GM21619 (cell line): ENCODE results near the gene C16orf92.

ENCODE experiments used
- ATAC-seq: cut with Tn5 transposase; IDR thresholded peaks from one replicate; pipeline ENCODE4 v1.9.1; 2021; ENCODE audit not compliant: unreplicated experiment

C16orf92 gene

GRCh38 chr16:29988346-29989075, 34.5 kb upstream of the C16orf92 start:
- ATAC-seq = no peak

- no peak for ATAC-seq
Observed at GRCh38 chr16:29989111-29989858, 33.7 kb upstream of the C16orf92 start.

- no peak for ATAC-seq
Observed at GRCh38 chr16:29990034-29990433, 33.0 kb upstream of the C16orf92 start.

- no peak for ATAC-seq
Observed at GRCh38 chr16:29990883-29991570, 32.0 kb upstream of the C16orf92 start.

GRCh38 chr16:29991571-29991904, 31.5 kb upstream of the C16orf92 start:
- ATAC-seq = no peak

GRCh38 chr16:29992344-29992967, 30.5 kb upstream of the C16orf92 start:
- ATAC-seq = no peak

- ATAC-seq = no peak
Observed at GRCh38 chr16:29993191-29993902, 29.7 kb upstream of the C16orf92 start.

- ATAC-seq = no peak
Observed at GRCh38 chr16:29993903-29994599, 28.9 kb upstream of the C16orf92 start.

- ATAC-seq = no peak
Observed at GRCh38 chr16:29994600-29995323, 28.2 kb upstream of the C16orf92 start.

GRCh38 chr16:29995324-29995910, 27.6 kb upstream of the C16orf92 start, which contains the start of gene HIRIP3:
HIRIP3 (minus strand) TSS chr16:29995617; CDS start chr16:29995605, 12 bp downstream.
- ATAC-seq = peak; percentile 46

GRCh38 chr16:29995911-29996765, 26.9 kb upstream of the C16orf92 start, which contains the start of gene INO80E:
INO80E (plus strand) TSS chr16:29996241; CDS start chr16:29996311, 70 bp downstream.
- peak; percentile 87 for ATAC-seq

- ATAC-seq = no peak
Observed at GRCh38 chr16:29996766-29997250, 26.2 kb upstream of the C16orf92 start.

GRCh38 chr16:29999605-30000004, 23.4 kb upstream of the C16orf92 start:
- ATAC-seq = no peak

- ATAC-seq = no peak
Observed at GRCh38 chr16:30000735-30001631, 22.0 kb upstream of the C16orf92 start.

GRCh38 chr16:30002614-30003346, 20.2 kb upstream of the C16orf92 start:
- ATAC-seq = no peak
